A673 (cell line): Measurements from ENCODE around the gene SGCB.

ENCODE experiments used
- CTCF ChIP-seq: fragments of 300-800, 200-600 bp; sonication (generic); conservative IDR thresholded peaks from 2 replicates; pipeline ENCODE4 v1.5.1; 2017; ENCODE audit warnings: low read depth, mild to moderate bottlenecking, antibody characterized with exemption, low read length, moderate library complexity, mixed read lengths
- EZH2 ChIP-seq: fragments of 200-600 bp; sonication (generic); IDR thresholded peaks from 2 replicates; pipeline ENCODE4 v1.6.1; 2017; ENCODE audit warnings: borderline replicate concordance, low read depth, mild to moderate bottlenecking, mixed read lengths, antibody characterized with exemption, low read length; ENCODE audit not compliant: poor library complexity, severe bottlenecking

- no peak for TF ChIP-seq CTCF
- TF ChIP-seq EZH2: no peak
These were observed 36.5 kb downstream of the SGCB start for GRCh38 chr4:52001616-52002015.
